ENCODE results near the gene TRIM15.
A peak's percentile ranks its signal among the peaks of the same experiment; 100 is the strongest.

DNA sequence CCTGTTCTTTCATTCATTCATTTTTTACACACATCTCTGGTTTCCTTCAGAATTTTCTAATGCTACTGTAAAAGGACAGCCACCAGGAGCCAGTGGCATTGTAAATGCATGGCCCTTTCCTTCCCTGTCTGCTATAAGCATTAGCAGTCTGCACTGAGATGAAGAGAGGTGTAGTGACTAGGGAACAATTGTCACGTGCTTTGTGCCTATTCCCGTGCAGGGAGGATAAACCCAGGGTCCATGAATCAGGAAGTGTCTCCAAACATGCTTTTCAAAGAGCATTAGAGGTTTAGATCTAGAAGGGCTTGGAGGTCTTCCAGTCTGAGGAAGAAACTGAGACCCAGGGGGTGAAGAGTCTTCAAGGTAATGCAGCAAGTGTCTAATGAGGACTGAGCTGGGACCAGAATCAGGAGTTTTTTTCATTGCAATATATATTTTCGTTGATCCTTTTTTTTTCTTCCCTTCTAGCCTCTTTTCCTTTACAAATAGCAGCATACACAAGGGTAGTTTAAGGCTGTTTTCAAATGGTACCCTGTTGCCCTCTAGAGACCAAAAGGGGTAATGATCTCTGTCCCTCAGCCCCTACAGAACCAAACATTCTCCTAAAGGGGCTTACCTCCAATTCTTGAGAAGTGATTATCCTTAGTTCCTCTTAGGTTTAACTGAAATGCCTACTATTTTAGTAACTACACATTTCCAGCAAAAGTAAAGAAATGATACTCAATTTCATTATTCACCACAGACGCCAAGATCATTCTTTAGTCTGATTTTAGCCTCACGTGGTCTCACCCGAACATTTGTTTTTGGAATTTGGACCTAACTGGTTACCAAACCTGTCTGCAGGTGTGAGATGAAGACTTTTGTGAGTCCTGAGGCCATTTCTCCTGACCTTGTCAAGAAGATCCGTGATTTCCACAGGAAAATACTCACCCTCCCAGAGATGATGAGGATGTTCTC lies 6.6 kb downstream of the TRIM15 start:
- TF ChIP-seq, protein P1, sequence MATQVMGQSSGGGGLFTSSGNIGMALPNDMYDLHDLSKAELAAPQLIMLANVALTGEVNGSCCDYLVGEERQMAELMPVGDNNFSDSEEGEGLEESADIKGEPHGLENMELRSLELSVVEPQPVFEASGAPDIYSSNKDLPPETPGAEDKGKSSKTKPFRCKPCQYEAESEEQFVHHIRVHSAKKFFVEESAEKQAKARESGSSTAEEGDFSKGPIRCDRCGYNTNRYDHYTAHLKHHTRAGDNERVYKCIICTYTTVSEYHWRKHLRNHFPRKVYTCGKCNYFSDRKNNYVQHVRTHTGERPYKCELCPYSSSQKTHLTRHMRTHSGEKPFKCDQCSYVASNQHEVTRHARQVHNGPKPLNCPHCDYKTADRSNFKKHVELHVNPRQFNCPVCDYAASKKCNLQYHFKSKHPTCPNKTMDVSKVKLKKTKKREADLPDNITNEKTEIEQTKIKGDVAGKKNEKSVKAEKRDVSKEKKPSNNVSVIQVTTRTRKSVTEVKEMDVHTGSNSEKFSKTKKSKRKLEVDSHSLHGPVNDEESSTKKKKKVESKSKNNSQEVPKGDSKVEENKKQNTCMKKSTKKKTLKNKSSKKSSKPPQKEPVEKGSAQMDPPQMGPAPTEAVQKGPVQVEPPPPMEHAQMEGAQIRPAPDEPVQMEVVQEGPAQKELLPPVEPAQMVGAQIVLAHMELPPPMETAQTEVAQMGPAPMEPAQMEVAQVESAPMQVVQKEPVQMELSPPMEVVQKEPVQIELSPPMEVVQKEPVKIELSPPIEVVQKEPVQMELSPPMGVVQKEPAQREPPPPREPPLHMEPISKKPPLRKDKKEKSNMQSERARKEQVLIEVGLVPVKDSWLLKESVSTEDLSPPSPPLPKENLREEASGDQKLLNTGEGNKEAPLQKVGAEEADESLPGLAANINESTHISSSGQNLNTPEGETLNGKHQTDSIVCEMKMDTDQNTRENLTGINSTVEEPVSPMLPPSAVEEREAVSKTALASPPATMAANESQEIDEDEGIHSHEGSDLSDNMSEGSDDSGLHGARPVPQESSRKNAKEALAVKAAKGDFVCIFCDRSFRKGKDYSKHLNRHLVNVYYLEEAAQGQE (IDR thresholded peaks at IDR 0.05; ENCODE audit: insufficient replicate concordance, low read depth), result no peak
- TF ChIP-seq, protein P2, sequence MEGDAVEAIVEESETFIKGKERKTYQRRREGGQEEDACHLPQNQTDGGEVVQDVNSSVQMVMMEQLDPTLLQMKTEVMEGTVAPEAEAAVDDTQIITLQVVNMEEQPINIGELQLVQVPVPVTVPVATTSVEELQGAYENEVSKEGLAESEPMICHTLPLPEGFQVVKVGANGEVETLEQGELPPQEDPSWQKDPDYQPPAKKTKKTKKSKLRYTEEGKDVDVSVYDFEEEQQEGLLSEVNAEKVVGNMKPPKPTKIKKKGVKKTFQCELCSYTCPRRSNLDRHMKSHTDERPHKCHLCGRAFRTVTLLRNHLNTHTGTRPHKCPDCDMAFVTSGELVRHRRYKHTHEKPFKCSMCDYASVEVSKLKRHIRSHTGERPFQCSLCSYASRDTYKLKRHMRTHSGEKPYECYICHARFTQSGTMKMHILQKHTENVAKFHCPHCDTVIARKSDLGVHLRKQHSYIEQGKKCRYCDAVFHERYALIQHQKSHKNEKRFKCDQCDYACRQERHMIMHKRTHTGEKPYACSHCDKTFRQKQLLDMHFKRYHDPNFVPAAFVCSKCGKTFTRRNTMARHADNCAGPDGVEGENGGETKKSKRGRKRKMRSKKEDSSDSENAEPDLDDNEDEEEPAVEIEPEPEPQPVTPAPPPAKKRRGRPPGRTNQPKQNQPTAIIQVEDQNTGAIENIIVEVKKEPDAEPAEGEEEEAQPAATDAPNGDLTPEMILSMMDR (IDR thresholded peaks at IDR 0.05; ENCODE audit: insufficient read depth, low read length), result peak; percentile 70

Data from HL-60 (cell line).